Astrocyte of the spinal cord (primary cell): ENCODE results near the gene MVB12B.

Experiments used
- DNase-seq: peaks from one replicate; pipeline ENCODE4 v3.0.0; 2011; ENCODE audit warnings: low read depth, low spot score
- H3K4me3 ChIP-seq: 2 replicates; pipeline ENCODE4 v1.5.1; 2011; ENCODE audit warnings: low read depth, mild to moderate bottlenecking, low read length, moderate library complexity
- in situ Hi-C: cut with HindIII; loops from 2 replicates; pipeline ENCODE4 v1.10.0; 2017; ENCODE audit warnings: low sequenced_read_pairs
- TF ChIP-seq, protein P1 (sequence below): IDR thresholded peaks from 2 replicates; pipeline ENCODE4 v1.5.1; 2012; ENCODE audit warnings: low read depth, mild to moderate bottlenecking, low read length, inconsistent platforms

MVB12B gene

DNA sequence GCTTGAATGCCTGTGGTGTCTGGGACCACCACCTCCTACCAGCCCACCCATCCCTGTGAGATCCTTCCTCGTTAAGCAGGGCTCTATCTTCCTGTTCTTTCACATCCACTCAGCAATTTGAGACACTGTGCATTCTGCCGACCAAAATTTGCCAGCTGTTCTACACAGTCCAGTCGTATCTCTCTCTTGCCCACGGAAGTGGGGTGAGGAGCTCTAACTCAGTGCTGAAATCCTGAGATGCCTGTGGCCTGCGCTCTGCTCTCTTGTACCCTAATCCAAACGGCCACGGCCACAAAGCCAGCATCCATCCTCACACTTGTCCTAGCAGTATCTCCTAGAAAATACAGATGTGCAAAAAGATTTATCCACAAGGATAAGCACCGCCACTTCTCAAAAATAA lies 97.9 kb downstream of the MVB12B start:
- DNase-seq: no peak
- TF ChIP-seq, protein P1, sequence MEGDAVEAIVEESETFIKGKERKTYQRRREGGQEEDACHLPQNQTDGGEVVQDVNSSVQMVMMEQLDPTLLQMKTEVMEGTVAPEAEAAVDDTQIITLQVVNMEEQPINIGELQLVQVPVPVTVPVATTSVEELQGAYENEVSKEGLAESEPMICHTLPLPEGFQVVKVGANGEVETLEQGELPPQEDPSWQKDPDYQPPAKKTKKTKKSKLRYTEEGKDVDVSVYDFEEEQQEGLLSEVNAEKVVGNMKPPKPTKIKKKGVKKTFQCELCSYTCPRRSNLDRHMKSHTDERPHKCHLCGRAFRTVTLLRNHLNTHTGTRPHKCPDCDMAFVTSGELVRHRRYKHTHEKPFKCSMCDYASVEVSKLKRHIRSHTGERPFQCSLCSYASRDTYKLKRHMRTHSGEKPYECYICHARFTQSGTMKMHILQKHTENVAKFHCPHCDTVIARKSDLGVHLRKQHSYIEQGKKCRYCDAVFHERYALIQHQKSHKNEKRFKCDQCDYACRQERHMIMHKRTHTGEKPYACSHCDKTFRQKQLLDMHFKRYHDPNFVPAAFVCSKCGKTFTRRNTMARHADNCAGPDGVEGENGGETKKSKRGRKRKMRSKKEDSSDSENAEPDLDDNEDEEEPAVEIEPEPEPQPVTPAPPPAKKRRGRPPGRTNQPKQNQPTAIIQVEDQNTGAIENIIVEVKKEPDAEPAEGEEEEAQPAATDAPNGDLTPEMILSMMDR: no peak
- no peak overlapping the region for H3K4me3 ChIP-seq
- in situ Hi-C loops: no loop called here

DNA sequence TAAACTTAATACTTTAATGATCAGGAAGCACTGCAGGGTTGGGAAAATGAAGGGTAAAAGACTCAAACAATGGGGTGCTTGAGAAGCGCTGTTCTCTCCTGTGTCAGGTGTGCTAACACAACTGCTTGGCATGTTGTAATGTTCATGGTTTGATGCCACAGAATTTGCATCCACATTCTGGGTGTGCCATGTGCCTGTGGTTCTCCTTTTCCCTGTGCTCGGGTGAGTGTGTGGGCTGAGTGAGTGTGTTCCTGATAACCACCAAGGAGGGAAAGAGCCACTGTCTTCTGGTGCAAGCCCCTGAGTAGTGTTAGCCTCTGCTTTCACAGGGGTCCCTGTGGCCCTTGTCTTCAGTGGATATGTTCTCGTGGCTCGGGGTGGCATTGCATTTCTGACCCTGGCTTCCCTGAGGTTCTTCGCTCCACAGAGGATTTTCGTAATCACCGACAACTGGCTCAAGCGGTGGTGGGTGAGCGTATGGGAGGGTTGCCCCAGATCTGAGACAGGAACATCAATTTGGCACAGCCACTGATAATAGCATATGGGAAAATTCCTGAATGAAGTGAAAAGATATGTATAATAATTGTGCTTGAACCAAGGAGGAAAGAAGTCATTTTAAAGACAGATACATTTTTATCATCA lies 102.0 kb downstream of the MVB12B start:
- in situ Hi-C loops: no loop called here
- H3K4me3 ChIP-seq: no peak overlapping the region
- TF ChIP-seq, protein P1: no peak
- DNase-seq: no peak

DNA sequence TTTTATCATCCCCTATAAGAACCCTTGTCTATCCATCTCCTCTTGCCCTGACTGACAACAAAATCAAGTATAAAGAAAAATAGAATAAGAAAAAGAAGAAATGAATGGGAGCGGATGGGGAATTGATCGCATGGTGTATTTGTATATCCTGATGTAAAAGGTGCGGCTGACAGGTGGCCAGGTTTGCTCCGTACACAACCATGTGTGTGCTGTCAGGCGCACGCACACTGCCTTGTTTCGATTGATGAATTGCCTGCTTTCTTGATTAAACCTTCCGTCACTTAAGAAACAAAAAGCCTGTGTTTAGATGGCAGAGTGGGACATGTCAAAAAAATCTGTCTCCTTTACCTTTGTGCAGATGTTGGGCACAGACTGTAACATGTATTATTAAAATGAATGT lies 102.6 kb downstream of the MVB12B start:
- no peak for DNase-seq
- no peak overlapping the region for H3K4me3 ChIP-seq
- TF ChIP-seq, protein P1: no peak
- in situ Hi-C loops: no loop called here

DNA sequence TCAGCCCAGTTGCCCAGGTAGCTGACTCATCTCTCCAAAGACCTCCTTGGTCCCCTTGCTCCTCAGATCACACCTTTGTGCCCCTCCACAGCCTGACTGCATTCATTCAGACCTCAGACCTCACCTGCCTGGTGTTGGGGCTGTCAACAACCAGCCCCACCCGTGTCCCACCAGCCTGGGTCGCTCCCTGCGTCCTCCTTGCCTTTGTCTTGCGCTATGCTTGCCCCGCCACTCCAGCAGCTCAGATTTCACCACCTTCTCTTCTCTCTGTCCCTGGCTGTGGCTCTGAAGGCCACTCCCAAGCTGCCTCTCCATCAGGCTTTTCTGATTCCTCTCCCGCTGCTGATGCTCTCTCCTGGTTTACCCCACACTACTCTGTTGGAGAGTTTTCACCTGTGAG lies 103.5 kb downstream of the MVB12B start:
- TF ChIP-seq, protein P1: no peak
- in situ Hi-C loops: no loop called here
- no peak overlapping the region for H3K4me3 ChIP-seq
- DNase-seq: no peak

DNA sequence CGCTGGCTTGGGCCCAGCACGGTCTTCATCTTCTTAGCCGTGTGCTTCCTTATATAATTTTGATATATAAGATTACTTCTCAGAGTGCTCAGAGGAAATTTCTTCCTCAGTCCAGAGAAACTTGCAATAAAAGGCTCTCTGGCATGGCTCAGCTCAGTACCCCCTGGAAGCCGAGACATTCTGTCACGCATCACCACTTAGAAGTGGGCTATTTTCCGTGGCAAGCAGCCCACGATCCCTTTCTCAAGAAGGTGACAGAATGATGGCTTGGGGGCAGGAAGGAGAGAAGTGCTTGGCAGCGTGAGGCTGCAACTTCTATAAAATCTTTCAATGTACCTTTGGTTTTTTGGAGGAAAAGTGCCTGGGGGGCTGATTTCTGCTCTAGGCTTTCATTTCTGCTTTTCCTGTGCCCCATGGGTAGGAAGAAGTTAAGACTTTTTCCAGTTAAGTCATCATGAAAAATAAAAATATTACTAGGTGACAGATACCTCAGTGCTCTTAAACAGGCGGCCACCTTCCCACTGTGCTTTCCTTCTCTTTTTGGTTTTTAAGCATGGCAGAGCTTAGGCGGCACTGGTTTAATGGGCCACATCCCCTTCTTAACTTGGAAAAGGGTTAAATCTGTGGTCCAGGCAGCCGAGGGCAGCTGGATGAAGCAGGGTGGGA lies 104.6 kb downstream of the MVB12B start:
- no peak for DNase-seq
- in situ Hi-C loops: no loop called here
- TF ChIP-seq, protein P1: no peak
- no peak overlapping the region for H3K4me3 ChIP-seq

DNA sequence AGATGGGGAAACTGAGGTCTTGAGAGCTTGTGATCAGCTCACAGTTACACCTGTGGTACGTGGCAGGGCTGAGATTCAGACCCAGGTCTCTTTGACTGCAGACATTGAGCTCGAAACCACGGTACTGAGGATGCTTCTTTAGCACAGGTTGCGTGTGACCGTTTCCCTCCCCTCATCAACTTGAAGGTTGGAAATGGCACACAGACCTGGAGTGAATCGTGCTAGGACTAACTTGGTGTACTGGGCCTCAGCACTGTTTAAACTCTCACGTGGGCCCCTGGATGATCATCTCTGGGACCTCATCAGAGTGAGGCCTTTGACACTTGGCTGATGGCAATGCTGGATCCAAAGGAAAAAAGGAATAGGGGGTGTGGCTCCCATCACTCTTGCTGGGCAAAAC lies 106.0 kb downstream of the MVB12B start:
- TF ChIP-seq, protein P1: no peak
- in situ Hi-C loops: no loop called here
- DNase-seq: no peak
- no peak overlapping the region for H3K4me3 ChIP-seq
